Epidermal melanocyte (primary cell): Measurements from ENCODE around the gene SLC8A2.

Source experiments
- DNase-seq: peaks from one replicate; pipeline ENCODE4 v3.0.0; 2011; ENCODE audit warnings: low spot score; ENCODE audit not compliant: insufficient read length

Gene SLC8A2

GRCh38 chr19:47432499-47432898 is 39.2 kb downstream of the SLC8A2 start:
- no peak for DNase-seq

- DNase-seq: no peak
Observed at GRCh38 chr19:47432091-47432490, 39.6 kb downstream of the SLC8A2 start.

GRCh38 chr19:47430041-47430802 is 41.5 kb downstream of the SLC8A2 start:
- no peak for DNase-seq

GRCh38 chr19:47429140-47429793 is 42.4 kb downstream of the SLC8A2 start:
- no peak for DNase-seq

- peak; percentile 89 for DNase-seq
Observed at GRCh38 chr19:47428177-47428894, 43.4 kb downstream of the SLC8A2 start.

- no peak for DNase-seq
Observed at GRCh38 chr19:47427241-47428176, 44.2 kb downstream of the SLC8A2 start.

- no peak for DNase-seq
Observed at GRCh38 chr19:47423203-47423882, 48.4 kb downstream of the SLC8A2 start.

GRCh38 chr19:47422417-47423163 is 49.1 kb downstream of the SLC8A2 start:
- no peak for DNase-seq

GRCh38 chr19:47421844-47422395 is 49.8 kb downstream of the SLC8A2 start:
- DNase-seq: no peak

GRCh38 chr19:47421244-47421786 is 50.4 kb downstream of the SLC8A2 start:
- no peak for DNase-seq

GRCh38 chr19:47419789-47420188 is 51.9 kb downstream of the SLC8A2 start:
- DNase-seq: no peak

- no peak for DNase-seq
Observed at GRCh38 chr19:47419030-47419783, 52.5 kb downstream of the SLC8A2 start, which contains the start of gene MEIS3. Gene MEIS3, minus strand, starts transcription at chr19:47419527. Its CDS starts 446 bp downstream, at chr19:47419081.

DNA sequence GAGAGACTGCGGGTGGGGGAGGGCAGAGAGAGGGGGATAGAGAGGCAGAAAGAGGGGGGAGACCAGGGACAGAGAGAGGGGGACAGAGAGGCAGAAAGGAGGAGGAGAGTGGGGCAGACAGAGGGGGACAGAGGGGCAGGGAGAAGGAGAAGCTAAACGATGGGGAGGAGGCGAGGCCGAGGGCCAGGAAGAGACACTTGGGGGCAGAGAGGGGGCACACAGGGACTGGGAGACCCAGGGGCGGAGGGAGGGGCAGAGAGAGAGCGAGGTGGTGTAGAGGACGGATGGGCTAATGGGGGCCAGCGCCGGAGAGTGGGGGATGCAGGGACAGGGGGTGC is 53.0 kb downstream of the SLC8A2 start:
- no peak for DNase-seq

DNA sequence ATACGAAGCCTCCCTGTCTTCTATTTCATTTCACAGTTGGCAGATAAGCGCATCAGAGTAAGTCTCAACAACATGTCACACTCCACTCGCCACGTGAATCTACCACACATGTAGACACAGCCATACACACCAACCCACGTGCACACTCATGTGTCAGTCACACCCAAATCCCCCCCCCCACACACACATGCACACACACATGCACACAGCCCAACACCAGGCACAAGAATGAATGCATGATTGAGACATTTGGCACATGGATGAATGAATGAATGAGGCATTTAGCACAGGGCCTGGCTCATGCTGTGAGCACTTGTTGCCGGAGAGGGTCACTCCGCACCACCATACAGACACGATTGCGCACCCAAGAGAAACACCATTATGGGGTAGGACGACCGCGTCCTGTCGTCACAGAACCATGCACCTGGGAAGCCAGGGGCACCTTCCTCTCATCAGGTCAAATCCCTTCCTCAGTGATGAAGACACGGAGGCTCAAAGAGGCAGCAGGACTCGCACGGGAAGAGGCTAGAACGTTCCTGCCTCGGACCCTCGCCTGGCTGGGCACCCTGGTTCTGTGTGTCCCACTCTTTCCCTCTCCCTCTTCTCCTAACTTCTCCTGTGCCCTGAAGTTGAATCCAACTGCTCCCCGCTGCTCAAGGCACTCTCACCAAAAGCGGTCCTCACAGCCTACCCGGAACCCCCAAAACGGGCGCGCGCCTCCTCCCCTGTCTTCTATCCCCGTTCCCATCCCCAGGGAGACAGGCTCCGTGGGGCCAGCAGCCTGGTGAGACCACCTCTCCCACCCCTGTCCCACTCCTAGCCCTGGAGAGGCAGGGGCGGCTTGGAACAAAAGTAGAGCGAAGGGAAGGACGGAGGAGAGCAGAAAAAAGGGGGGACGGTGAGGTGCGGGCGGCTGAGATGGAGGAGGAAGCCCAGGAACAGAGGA is 53.7 kb downstream of the SLC8A2 start:
- no peak for DNase-seq

- DNase-seq: no peak
Observed at GRCh38 chr19:47417107-47417745, 54.5 kb downstream of the SLC8A2 start.

DNA sequence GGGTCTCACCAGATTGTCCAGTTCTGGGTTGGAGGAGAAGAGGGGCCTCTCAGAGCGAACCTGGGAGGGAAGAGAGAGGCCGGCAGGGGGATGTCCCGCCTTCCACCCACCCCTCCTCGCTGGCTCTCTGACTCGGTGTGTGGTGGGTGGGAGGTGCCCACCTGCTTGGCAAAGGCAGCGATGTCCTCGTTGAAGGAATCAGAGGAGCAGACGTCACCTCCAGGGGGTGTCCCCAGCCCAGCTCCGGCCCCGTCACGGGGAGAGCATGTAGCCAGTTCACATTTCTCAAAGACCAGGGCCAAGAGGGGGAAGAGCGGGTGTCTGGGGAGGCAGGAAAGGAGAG is 55.1 kb downstream of the SLC8A2 start:
- DNase-seq: no peak
